GM18868 (cell line): ENCODE data around the gene PPM1E.
"Not testable (repeated sequence)": the region's sequence is repeated elsewhere in the genome, so short reads cannot be mapped to it uniquely, and the experiment has no call there.

Source experiments
- ATAC-seq: cut with Tn5 transposase; IDR thresholded peaks from one replicate; pipeline ENCODE4 v1.9.1; 2021; ENCODE audit warnings: mild to moderate bottlenecking, moderate library complexity; ENCODE audit not compliant: unreplicated experiment

PPM1E gene

GRCh38 chr17:58837699-58838098 is 82.0 kb downstream of the PPM1E start:
- ATAC-seq = no peak

- ATAC-seq = no peak
Observed at GRCh38 chr17:58840820-58841612, 85.4 kb downstream of the PPM1E start.

DNA sequence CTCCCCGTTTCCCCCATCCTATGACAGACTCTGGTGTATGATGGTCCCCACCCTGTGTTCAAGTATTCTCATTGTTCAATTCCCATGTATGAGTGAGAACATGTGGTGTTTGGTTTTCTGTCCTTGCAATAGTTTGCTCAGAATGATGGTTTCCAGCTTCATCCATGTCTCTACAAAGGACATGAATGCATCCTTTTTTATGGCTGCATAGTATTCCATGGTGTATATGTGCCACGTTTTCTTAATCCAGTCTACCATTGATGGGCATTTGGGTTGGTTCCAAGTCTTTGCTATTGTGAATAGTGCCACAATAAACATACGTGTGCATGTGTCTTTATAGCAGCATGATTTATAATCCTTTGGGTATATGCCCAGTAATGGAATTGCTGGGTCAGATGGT is 90.8 kb downstream of the PPM1E start:
- not testable (repeated sequence) for ATAC-seq

GRCh38 chr17:58850106-58850505 is 94.5 kb downstream of the PPM1E start:
- not testable (repeated sequence) for ATAC-seq

GRCh38 chr17:58865301-58865700 is 109.6 kb downstream of the PPM1E start:
- no peak for ATAC-seq

GRCh38 chr17:58870747-58871146 is 115.1 kb downstream of the PPM1E start:
- no peak for ATAC-seq

DNA sequence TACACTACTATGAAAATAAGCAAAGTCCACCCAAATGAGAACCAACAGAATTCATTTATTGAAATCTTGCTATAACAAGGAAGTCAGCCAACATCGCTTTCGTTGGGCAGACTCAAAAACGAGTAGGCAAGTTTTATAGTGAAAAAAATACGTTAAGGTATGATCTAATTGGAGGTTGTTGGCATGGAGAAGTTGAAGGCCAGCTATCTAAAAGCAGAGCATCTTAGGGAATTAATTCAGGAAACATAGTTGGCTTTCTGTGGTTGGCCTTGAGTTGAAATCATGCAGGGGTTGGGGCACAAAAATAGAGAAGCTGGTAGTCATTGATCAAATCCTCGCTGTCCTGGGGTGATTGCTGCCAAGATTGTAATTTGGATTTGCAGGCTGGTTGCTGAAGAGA is 118.3 kb downstream of the PPM1E start:
- ATAC-seq = no peak

DNA sequence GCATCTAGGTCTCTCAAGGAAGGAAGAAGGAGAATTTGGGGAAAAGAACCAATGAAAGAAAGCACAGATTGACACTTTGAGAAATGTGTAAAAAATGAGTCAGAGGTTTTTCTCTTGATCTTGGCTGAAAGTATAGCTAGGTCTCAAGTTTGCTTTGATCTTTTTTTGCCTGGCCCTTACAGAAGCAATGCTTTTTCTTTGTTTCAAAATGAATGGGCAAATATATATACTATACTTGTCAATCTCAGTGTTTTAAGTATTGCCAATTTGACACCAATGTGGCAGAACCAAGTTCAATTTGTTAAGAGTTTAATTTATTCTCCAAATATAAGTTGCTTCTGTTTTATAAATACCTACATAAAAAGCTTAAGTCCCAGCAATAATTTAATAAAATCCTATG is 119.6 kb downstream of the PPM1E start:
- no peak for ATAC-seq

- no peak for ATAC-seq
Observed at GRCh38 chr17:58884161-58884560, 128.5 kb downstream of the PPM1E start.

GRCh38 chr17:58886514-58886913 is 130.9 kb downstream of the PPM1E start:
- ATAC-seq = no peak

GRCh38 chr17:58889928-58890327 is 134.3 kb downstream of the PPM1E start:
- no peak for ATAC-seq

DNA sequence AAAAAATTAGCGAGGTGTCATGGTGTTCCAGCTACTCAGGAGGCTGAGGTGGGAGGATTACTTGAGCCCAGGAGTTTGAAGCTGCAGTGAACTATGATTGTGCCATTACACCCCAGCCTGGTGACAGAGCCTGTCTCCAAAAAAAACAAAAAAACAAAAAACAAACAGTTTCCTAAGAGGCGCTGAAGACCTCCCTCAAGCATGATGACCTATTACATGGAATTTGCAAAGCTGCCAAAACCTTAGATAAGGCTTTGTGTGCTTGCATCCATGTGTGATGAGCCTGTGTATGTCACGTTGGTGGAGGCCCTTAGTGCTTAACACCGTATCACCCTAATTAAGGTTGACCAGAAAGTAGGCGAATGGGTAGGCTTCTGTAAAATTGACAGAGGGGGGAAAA is 143.5 kb downstream of the PPM1E start:
- ATAC-seq = no peak

DNA sequence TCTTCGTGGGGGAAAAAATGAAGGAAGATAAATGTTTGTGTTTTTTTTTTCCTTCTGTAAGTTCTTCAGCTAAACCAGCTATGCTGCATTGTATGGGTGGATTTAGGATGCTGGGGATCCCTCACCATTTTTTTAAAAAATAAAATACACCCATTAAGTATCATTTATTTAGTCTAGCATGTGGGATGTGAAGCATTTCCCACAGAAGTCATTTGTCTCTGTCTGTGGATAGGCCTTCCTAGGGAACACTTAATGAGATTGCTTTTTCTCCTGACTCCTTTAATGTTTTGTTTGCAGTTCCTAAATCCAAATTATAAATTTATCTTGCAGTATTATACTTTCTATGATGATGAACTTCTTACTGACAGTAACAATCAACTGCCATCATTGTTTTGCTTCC is 146.7 kb downstream of the PPM1E start:
- ATAC-seq = no peak

- no peak for ATAC-seq
Observed at GRCh38 chr17:58911741-58912343, 156.2 kb downstream of the PPM1E start.

DNA sequence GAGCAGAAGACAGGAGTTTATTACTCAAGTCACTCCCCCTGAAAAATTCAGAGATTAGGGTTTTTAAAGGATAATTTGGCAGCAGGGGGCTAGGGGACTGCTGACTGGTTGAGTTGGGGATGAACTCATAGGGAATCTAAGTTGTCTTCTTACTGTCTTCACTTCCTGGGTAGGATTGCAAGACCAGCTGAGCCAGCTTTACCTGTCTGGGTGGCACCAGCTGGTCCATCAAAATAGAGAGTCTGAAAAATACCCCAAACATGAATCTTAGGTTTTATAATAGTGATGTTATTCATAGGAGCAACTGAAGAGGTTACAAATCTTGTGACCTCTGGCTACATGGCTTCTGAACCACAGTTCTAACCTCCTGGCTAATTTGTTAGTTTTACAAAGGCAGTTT is 157.9 kb downstream of the PPM1E start:
- ATAC-seq = no peak

DNA sequence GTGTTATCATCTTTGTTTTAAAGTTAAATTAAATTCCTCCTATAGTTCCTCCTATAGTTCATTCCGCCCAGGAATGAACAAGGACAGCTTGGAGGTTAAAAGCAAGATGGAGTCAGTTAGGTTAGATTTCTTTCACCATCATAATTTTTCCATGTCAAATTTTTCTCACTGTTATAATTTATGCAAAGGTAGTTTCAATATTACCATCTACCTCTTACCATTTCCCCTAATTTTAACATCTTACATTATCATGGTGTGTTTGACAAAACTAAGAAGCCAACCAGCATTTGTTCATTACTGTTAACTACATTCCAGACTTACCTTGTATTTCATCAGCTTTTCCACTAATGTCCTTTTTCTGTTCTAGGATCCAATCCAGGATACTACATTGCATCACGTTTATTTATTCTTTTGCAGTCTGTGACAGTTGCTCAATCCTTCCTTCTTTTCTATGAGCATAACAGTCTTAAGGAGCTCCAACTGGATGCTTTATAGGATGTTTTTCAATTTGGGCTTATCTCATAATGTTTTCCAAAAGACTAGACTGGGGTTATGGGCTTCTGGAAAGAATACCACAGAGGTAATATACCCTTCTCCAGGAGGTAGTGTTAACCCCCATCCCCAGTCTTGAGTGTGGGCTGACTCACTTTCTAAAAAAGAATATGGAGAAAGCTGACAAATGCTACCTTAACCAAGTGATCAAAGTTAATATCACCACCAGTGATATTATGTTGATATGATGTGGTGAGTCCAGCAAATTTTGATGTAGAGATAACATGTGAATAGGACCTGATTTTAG is 158.5 kb downstream of the PPM1E start:
- no peak for ATAC-seq

DNA sequence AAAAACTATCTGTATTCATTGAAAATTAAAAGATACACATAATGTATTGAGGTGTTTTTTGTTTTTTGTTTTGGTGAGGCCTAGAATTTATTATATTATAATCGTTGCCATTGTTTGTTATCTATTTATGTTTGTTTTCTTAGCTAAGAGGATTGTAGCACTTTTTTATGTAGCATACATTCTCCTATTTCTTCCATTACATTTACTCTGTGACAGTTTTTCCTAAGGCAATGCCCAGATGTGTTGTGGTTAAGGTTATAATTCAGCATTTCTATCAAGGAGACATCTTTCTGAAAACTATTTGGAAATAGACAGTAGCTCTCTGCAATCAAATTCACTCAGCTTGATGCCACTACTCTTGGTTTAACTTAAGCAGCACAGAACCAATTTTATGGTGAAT is 161.6 kb downstream of the PPM1E start:
- no peak for ATAC-seq

- no peak for ATAC-seq
Observed at GRCh38 chr17:58918072-58918471, 162.4 kb downstream of the PPM1E start.

GRCh38 chr17:58918884-58919283 is 163.2 kb downstream of the PPM1E start:
- no peak for ATAC-seq

DNA sequence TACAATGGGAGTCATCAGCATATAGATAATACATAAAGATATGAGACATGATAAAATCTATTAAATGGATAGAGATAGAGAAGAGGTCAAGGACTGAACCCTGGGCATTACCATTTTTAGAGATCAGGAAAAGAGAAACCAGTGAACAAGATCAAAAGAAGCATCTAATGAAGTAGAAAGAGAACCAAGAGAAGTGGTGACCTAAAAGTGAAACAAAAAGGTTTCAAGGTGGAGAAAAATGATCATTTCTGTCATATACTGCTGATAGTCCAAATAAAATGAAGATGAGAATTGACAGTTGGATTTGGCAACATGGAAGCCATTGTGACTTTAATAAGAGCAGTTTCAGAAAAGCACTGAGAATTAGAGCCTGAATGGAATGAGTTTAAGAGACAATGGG is 165.1 kb downstream of the PPM1E start:
- no peak for ATAC-seq

DNA sequence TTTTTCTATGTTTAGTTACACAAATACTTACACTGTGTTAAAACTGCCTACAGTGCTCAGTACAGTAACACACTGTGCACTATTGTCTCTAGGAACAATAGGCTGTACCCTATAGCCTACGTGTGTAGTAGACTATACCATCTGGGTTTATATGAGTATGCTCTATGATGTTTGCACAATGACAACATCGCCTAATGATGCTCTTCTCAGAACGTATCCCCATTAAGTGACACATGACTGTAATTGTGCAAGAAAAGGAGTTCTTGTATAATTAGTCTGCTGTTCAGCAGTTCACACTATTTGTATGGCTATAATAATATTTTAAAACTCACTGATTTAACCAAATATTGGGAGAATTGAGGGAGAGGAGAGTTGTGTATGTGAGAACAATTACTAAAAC is 177.3 kb downstream of the PPM1E start:
- no peak for ATAC-seq

GRCh38 chr17:58936295-58936694 is 180.6 kb downstream of the PPM1E start:
- ATAC-seq = no peak
